Measurements from ENCODE around the gene SPECC1.

- TF ChIP-seq CTCF (IDR thresholded peaks at IDR 0.05) (no peak), POLR2A (IDR thresholded peaks at IDR 0.05) (no peak)
Observed at GRCh38 chr17:19979917-19980770, 29.0 kb upstream of the SPECC1 start.
